HG03342 (cell line): ENCODE results near the gene PKP4.
"Not testable (repeated sequence)": the region's sequence is repeated elsewhere in the genome, so short reads cannot be mapped to it uniquely, and the experiment has no call there.

ENCODE experiments used
- ATAC-seq: cut with Tn5 transposase; IDR thresholded peaks from one replicate; pipeline ENCODE4 v1.9.1; 2021; ENCODE audit warnings: mild to moderate bottlenecking, moderate library complexity; ENCODE audit not compliant: unreplicated experiment

PKP4 gene

GRCh38 chr2:158668001-158668765 lies 211.4 kb downstream of the PKP4 start:
- no peak for ATAC-seq

- no peak for ATAC-seq
These were observed 213.5 kb downstream of the PKP4 start for GRCh38 chr2:158670292-158670691.

DNA sequence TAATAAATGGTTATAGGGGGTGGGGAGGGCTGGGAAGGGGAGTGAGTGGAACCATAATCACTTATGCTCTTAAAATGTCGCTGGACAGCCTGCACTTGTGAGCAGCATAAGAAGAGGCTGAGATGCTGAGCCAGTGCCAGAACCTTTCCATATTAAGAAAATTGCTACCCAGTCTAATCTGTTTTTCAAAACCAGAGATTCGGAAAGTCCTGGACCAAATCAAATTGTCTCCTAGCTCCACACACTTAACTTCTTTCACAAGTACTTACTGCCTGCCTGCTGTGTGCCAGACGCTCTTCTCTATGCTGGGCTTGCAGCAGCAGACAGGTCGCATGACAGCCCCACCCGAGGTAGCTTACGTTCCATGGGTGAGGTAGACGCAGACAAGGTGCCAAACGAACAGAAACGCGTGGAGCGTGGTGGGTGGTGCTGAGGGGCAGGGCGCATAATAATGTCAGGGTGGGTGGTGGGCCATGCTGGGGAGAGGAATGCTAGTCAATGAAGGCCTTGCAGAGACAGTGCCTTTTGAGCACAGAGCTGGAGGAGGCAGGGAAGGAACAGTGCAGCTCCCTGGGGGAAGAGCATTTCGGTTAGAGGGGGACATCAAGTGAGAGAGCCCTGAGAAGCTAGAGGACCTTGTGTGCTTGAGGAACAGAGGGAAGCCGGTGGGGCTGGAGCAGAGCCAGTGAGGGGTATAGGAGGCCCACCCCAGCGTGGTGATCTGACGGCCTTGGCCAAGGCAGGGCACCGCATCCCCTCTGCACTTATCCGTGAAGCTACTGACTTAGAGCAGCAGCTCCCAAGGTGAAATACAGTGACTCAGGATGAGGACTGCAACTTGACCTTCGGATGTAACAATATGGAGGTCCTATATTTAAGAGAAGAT lies 214.9 kb downstream of the PKP4 start:
- no peak for ATAC-seq

DNA sequence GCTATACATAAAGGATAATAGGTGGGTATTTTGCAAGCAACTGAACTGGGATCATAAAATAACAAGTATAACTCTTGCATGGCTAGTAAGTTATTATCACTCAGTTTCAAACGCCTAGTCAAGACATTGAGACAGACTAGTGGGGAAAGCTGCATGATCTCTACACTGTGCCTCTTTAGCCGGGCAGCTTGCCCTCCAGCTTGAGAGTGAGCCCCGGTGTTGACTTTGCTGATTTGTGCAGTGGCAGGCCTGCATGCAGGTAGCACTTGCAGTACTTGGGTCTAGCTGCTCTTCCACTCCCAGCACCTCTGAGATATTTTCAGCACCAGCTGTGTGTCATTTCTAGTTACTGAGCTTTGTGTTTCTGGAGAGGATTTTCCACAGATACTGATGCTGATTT lies 219.5 kb downstream of the PKP4 start:
- ATAC-seq: no peak

- ATAC-seq: no peak
These were observed 219.9 kb downstream of the PKP4 start for GRCh38 chr2:158676696-158677095.

DNA sequence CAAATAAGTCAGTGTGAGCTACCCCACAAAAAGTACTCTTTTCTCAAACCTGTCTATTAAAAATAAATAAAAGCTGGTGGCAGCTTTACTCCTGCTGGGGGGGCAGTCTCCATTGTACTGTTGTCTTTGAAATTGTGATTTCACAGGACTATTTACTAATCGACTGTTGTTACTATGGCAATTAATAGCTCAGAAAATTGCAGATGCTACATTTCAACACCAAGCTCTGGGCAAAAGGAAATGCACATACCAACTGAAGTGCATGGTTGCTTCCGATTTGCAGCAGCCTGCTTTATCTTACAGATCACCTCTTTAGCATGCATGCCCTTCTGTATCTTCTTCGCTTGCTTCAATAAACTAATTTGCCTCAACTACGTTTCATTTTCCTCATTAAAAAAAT lies 220.8 kb downstream of the PKP4 start:
- ATAC-seq: no peak

DNA sequence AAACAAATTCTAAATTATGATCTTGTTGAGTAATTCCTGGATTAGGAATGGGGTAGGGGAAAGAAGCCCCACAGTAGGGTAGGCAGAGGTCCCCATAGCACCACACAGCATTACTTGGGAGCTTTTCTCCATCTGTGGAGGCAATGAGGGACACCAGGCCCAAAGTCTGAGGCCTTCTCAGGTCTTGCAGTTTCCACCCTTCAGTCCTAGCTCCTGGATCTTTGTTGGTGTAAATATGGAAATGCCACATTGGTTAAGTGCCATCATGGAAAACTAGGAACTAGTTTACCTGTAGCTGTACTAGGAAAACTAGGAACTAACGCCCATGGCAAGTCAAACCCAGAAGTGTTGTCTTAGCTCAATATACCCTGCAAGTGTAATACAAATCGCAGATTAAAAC lies 225.1 kb downstream of the PKP4 start:
- ATAC-seq: no peak

GRCh38 chr2:158685646-158686045 lies 228.9 kb downstream of the PKP4 start:
- no peak for ATAC-seq

GRCh38 chr2:158686210-158686691 lies 229.5 kb downstream of the PKP4 start:
- no peak for ATAC-seq

- no peak for ATAC-seq
These were observed 230.6 kb downstream of the PKP4 start for GRCh38 chr2:158687315-158687714.

DNA sequence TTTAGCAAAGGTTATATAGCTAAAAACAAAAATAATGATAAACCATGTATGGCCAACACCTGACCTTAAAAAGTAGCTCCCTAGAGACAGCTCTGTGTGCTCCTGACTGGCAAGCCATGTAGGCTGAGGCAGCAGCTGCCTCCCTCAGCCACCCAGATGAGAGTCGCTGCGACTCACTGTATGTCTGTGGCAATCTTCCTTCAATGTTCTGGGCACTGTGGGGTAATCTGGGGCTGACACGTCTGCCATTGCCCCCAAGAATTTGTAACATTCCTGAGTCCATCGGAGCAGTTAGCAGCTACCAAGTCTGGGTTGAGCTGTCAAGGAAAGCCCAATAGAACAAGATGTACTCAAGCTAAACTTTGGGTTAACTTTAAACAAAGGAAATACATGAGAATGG lies 232.0 kb downstream of the PKP4 start:
- no peak for ATAC-seq

GRCh38 chr2:158689391-158689790 lies 232.6 kb downstream of the PKP4 start:
- no peak for ATAC-seq

GRCh38 chr2:158690823-158691222 lies 234.1 kb downstream of the PKP4 start:
- ATAC-seq: no peak

DNA sequence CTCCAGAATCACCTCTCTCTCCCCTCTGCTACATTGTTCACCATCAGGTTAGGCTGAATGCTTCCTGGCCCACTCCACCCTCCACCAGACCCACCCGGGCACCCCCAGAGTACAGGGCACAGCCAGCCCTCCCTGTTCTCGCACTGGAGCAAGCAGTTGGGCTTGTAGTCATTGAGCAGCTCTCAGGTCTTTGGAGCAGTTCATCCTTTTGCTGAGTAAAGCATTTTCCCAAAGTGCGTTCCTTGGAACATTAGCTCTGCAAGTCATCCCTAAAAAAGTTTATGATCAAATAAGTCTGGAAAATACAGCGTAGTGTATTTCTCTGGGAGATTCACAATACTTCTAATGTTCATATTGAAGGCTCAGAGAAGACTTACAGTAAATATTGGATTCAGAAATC lies 234.9 kb downstream of the PKP4 start:
- no peak for ATAC-seq

- ATAC-seq: no peak
These were observed 235.8 kb downstream of the PKP4 start for GRCh38 chr2:158692372-158693103.

DNA sequence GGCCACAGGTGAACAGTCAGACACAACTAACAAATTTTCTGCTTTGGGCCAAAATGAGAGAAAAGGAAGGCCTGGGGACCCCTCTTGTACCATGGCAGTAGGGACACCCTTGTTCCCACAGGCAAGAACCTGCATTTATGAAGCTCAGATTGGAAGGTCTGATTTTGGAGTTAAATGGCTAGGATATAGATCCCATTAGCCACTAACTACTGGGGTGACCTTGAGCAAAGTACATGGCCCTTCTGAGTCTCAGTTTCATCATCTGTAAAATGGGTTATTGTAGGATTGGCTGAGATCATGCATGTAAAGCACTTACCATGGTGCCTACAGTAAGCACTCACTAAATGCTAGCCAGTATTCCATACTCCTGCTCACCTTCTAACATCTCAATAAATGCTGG lies 236.7 kb downstream of the PKP4 start:
- no peak for ATAC-seq

- ATAC-seq: no peak
These were observed 238.6 kb downstream of the PKP4 start for GRCh38 chr2:158695305-158695704.

GRCh38 chr2:158695744-158696143 lies 239.0 kb downstream of the PKP4 start:
- not testable (repeated sequence) for ATAC-seq

GRCh38 chr2:158699323-158699722 lies 242.6 kb downstream of the PKP4 start:
- ATAC-seq: no peak

- no peak for ATAC-seq
These were observed 244.3 kb downstream of the PKP4 start for GRCh38 chr2:158701101-158701500.

DNA sequence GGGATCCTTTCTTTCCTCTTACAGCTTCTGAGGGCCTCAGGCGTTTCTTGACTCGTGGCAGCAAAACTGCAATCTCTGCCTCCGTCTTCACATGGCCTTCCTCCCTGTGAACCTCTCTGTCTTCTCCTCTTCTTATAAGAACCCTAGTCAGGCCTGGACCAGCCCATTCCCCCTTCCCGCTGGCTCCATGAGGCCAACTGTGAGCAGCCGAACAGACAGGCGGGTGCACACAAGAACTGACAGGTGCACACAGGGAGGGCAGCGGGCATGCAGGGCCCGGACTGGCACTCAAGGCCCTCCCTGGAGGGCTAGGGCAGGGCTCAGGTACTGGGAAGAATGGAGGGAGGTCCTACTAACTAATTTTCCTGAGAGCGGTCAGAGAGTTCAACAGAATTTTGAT lies 246.0 kb downstream of the PKP4 start:
- ATAC-seq: no peak
